DOHH2 (cell line): ENCODE measurements around the gene NTPCR.

Experiments used
- H3F3A ChIP-seq: fragments of 200-600 bp; sonication (generic), shearing (Covaris generic); 2 replicates; pipeline ENCODE4 v1.6.0; 2016; ENCODE audit warnings: antibody characterized with exemption, mild to moderate bottlenecking; ENCODE audit not compliant: control insufficient read depth, insufficient read depth
- H3K27ac ChIP-seq: fragments of 200-600 bp; sonication (generic); 2 replicates; pipeline ENCODE4 v1.5.1; 2014; ENCODE audit warnings: low read depth, mild to moderate bottlenecking, low read length, moderate library complexity
- H3K27me3 ChIP-seq: fragments of 200-600 bp; sonication (generic); 2 replicates; pipeline ENCODE4 v1.6.1; 2014; ENCODE audit warnings: mild to moderate bottlenecking, low read length, mixed read lengths; ENCODE audit not compliant: control insufficient read depth
- H3K36me3 ChIP-seq: fragments of 200-600 bp; sonication (generic); 2 replicates; pipeline ENCODE4 v1.6.1; 2014; ENCODE audit warnings: mild to moderate bottlenecking, low read length, moderate library complexity, mixed read lengths; ENCODE audit not compliant: control insufficient read depth
- H3K4me1 ChIP-seq: fragments of 200-600 bp; sonication (generic); 2 replicates; pipeline ENCODE4 v1.6.1; 2014; ENCODE audit warnings: mild to moderate bottlenecking, low read length, mixed read lengths; ENCODE audit not compliant: control insufficient read depth
- H3K4me2 ChIP-seq: fragments of 200-600 bp; sonication (generic); 2 replicates; pipeline ENCODE4 v1.6.0; 2014; ENCODE audit warnings: mild to moderate bottlenecking, low read length, moderate library complexity
- H3K4me3 ChIP-seq: fragments of 200-600 bp; sonication (generic); 2 replicates; pipeline ENCODE4 v1.5.1; 2014; ENCODE audit warnings: mild to moderate bottlenecking, low read length, mixed read lengths
- H3K79me2 ChIP-seq: fragments of 200-600 bp; sonication (generic); 2 replicates; pipeline ENCODE4 v1.6.1; 2014; ENCODE audit warnings: mild to moderate bottlenecking, low read length, mixed read lengths; ENCODE audit not compliant: control insufficient read depth
- H3K9me2 ChIP-seq: fragments of 200-600 bp; sonication (generic); replicated peaks from 2 replicates; pipeline ENCODE4 v1.6.1; 2014; ENCODE audit warnings: mild to moderate bottlenecking, low read length, mixed read lengths; ENCODE audit not compliant: control insufficient read depth
- H3K9me3 ChIP-seq: fragments of 200-600 bp; sonication (generic); 2 replicates; pipeline ENCODE4 v1.6.1; 2014; ENCODE audit warnings: antibody characterized with exemption, low read length, mixed read lengths; ENCODE audit not compliant: control insufficient read depth, insufficient read depth
- H4K20me1 ChIP-seq: fragments of 200-600 bp; sonication (generic); 2 replicates; pipeline ENCODE4 v1.6.0; 2014; ENCODE audit warnings: low read depth, mild to moderate bottlenecking, antibody characterized with exemption, low read length, moderate library complexity; ENCODE audit not compliant: control insufficient read depth, insufficient read depth
- CTCF ChIP-seq: fragments of 200-600 bp; sonication (generic); IDR thresholded peaks from one replicate; pipeline ENCODE4 v1.5.1; 2014; ENCODE audit warnings: antibody characterized with exemption, mild to moderate bottlenecking, low read depth, low read length; ENCODE audit not compliant: poor library complexity, severe bottlenecking
- EZH2phosphoT487 ChIP-seq: fragments of 200-600 bp; sonication (generic); IDR thresholded peaks from 2 replicates; pipeline ENCODE4 v1.6.1; 2017; ENCODE audit warnings: borderline replicate concordance, mild to moderate bottlenecking, antibody characterized with exemption, low read length, moderate library complexity, mixed read lengths

The NTPCR gene

DNA sequence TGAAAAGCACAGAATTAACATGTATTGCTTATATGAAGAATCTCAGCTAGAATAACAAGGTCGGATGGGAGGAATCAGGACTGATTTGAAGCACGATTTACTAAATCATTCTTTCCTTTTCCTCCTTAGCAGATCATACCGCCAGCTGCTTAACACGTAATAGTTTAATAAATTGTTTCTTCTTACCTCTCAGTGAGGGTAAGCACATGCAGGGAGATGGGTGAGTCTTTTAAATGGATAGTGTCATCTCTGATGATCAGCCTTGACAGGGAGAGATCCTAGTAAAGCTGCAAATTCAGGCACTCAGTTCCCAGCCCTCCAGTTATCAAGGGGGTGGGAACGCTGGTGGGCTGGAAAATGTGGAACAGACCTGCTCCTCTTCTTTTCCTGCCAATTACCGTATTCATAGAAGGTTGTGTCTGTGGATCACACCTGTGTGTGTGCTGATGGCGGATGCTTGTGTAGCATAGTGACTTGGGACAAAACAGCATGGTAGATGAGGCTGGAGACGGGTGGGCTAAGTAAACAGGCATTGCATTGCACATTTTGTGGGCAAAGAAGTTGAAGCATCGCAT, 30.7 kb downstream of the NTPCR start:
- Histone ChIP-seq H3K27ac (no peak overlapping the region), H3K27me3 (no peaks in the 10 kb centered on the region), H4K20me1 (no peaks in the 10 kb centered on the region), H3K36me3 (peaks cover 8% of the 10 kb centered on the region), H3K79me2 (no peaks in the 10 kb centered on the region), H3K4me3 (no peak overlapping the region), H3K4me1 (peaks cover 16% of the 10 kb centered on the region), H3K9me2 (no peaks in the 10 kb centered on the region), H3K9me3 (no peaks in the 10 kb centered on the region), H3F3A (no peaks in the 10 kb centered on the region), H3K4me2 (no peak overlapping the region)
- TF ChIP-seq EZH2phosphoT487 (no peak), CTCF (no peak)

- Histone ChIP-seq H3K4me3 (no peak overlapping the region), H3K27ac (no peak overlapping the region), H3K36me3 (peaks cover 3% of the 10 kb centered on the region; the same call in 1 of the 2 replicates), H3K9me2 (no peaks in the 10 kb centered on the region), H3K4me2 (no peak overlapping the region), H3K4me1 (peaks cover 16% of the 10 kb centered on the region), H3K27me3 (no peaks in the 10 kb centered on the region), H3K9me3 (no peaks in the 10 kb centered on the region), H4K20me1 (no peaks in the 10 kb centered on the region), H3K79me2 (no peaks in the 10 kb centered on the region), H3F3A (no peaks in the 10 kb centered on the region)
- TF ChIP-seq CTCF (no peak), EZH2phosphoT487 (no peak)
These were observed 32.0 kb downstream of the NTPCR start for GRCh38 chr1:232982238-232982944.

DNA sequence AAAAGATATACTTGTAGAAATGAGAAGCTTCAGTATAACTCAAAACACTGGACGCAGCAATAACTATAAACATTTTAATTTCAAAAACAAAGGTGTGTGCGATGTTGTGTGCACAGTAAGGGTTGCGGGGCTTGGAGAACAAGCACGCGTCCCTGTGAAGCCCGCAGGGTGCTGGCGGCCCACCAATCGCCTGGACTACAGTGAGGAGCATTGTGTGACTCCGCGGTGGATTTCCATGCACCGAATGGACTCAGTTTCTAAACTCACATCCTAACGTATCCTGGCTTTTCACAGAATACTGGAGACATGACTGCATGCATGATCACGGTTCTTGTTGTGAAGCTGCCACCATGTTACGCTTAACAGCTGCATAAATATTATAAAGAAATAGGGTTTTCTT, 33.0 kb downstream of the NTPCR start:
- no peak overlapping the region for H3K4me2 ChIP-seq
- H3K79me2 ChIP-seq: no peaks in the 10 kb centered on the region
- H3K4me1 ChIP-seq: peaks cover 8% of the 10 kb centered on the region
- H3K36me3 ChIP-seq: no peaks in the 10 kb centered on the region
- H3K9me2 ChIP-seq: no peaks in the 10 kb centered on the region
- no peak overlapping the region for H3K27ac ChIP-seq
- H3K9me3 ChIP-seq: no peaks in the 10 kb centered on the region
- no peaks in the 10 kb centered on the region for H3K27me3 ChIP-seq
- no peak overlapping the region for H3K4me3 ChIP-seq
- no peak for TF ChIP-seq CTCF
- no peak for TF ChIP-seq EZH2phosphoT487
- H3F3A ChIP-seq: no peaks in the 10 kb centered on the region
- no peaks in the 10 kb centered on the region for H4K20me1 ChIP-seq
